GM18517 (cell line): ENCODE data around the gene TMED1.

ENCODE experiments used
- ATAC-seq: cut with Tn5 transposase; IDR thresholded peaks from one replicate; pipeline ENCODE4 v1.9.1; 2021; ENCODE audit warnings: mild to moderate bottlenecking, moderate library complexity; ENCODE audit not compliant: unreplicated experiment

The TMED1 gene

DNA sequence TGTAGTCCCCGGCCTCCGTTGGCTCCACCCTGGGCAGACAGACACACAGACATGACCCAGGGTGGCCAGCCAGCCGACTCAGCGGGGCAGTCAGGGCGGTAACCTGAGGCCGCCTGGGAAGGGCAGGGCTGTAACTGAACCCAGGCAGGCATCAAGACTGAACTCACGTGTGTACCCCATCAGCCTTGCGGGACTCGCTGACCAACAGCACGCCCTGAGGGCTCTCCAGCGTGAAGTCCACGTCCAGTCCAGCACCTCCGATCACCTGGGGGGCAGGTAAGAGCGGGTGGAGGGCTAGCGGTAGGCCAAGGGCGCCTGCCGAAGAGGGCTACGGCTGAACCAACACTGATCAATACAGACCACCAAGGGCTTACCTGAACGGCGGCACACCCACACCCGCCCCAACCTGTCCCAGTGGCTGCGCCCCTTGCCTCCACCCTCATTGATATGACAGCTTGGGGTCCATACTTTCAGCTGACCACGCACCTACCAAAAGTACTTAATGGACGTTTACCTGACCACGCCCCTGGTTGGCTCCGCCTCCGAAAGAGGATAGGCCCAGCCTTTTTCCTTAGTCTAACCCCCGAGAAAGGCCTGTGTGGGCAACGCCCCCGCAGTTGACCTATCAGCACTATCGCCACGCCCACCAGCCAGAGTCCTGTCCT is 791 bp downstream of the TMED1 start:
- ATAC-seq, result no peak

DNA sequence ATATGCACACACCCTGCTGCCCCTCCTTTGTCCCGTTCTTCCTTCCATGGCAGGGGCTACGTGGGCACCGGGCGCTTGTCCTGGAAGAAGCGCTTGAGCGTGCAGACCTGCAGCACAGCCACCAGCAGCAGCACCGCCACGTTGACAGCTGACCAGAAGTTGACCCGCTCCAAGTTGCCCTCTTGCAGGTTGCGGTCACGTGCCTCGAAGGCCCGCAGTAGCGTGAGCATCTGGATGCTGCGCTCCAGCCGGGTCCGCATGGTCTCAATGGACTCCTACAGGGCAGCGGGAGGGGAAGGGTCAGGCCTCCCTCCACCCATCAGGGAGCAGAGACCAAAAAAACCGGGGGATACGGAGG is 3.1 kb downstream of the TMED1 start:
- ATAC-seq, result no peak

DNA sequence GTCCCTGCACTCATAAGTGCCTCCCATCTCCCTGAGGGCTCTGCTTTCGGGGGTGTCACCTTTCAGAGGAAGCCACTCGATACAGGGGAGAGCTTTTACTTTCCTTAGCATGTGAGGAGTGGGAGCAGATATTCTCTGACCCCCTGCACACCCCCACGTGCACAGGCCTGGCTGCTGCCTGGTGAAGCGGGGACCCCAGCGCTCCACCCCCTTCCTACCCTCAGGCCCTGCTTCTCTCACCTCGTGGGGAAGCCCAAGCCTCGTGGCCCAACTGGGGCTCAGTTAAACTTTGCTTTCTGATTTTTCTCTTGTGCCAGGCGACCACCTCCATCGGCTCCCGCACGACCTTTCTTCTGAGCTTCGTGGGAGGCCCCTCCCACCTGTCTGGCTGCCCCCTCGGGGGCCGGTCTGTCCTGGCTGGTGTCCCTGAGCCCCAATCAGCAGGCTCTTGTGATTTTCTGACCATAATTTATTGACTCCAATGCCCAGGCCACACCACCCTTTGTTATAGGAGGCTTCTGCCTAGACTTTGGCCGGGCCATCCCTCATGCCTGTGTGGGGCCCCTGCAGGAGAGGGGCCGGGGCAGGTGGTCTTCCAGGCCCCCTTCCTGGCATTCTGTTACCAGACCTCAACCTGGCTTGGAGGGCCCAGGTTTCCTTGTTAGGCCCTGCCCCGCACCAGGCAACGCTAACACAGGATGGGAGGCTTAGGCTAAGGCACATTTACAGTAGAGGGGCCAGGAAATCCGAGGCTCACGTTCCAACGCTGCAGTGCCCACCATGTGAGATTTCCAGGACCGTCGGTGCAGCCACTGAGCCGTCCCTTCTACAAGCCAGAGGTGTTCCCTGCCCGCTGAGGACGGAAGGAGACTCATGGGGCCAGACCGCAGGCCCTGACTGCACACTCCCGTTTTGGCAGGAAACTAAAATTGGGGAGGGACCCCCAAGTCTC is 3.7 kb downstream of the TMED1 start:
- ATAC-seq, result no peak

DNA sequence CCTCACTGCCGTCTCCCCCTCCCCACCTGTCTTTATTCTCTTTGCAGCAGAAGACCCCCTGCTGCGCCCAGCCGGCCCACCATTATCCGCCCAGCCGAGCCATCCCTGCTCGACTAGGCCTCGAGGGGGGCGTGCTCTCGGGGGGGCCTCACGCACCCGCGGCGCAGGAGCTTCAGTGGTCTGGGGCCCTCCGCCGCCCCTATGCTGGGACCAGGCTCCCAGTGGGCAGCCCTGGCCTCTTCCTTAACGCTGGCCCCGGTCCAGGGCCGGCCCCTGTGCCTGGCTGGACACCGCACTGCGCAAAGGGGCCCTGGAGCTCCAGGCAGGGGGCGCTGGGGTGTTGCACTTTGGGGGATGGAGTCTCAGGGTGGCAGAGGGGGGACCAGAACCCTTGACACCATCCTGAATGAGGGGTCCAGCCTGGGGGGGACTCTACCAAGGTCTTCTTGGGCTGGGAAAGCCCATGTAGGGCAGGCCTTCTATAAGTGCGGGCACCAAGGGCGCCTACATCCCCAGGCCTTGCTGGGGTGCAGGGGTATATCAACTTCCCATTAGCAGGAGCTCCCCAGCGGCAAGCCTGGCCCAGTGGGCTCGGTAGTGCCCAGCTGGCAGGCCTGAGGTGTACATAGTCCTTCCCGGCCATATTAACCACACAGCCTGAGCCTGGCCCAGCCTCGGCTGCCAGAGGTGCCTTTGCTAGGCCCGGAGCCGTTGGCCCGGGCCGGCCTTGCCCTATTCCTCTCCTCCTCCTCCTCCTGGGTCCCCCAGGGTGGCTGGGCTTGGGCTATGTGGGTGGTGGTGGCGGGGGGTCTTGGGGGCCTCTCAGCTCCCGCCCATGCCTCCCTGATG is 4.9 kb downstream of the TMED1 start:
- no peak for ATAC-seq

DNA sequence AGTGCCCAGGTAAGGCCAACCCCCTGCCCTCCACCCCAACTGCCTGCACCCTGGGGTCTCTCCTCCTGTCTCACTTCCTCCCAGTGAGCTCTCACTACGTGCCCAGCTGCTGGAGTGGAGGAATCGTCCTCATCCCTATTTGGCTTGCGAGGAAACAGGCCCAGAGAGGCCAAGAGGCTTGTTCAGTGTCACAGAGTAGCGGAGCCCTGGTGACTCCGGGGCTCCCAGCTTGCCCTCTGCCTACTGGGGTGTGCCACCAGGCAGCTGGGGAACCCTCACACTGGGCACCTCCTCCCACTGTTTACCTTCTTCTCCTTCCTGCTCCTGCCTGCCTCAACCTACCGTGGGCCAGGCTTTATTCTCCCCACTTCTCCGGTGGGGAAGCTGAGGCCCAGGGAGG is 5.6 kb downstream of the TMED1 start:
- no peak for ATAC-seq

DNA sequence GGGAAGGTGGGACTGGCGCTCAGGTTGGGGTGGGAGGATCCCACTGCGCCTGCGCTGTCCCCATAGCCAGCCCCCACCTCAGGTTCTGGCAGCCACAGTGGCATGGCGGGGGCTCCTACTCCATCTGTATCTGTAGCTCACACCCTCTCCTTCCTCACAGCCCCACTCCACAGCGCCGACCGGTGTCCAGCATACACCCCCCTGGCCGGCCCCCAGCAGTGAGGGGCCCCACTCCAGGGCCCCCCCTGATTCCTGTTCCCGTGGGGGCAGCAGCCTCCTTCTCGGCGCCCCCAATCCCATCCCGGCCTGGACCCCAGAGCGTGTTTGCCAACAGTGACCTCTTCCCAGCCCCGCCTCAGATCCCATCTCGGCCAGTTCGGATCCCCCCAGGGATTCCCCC is 6.0 kb downstream of the TMED1 start:
- no peak for ATAC-seq

DNA sequence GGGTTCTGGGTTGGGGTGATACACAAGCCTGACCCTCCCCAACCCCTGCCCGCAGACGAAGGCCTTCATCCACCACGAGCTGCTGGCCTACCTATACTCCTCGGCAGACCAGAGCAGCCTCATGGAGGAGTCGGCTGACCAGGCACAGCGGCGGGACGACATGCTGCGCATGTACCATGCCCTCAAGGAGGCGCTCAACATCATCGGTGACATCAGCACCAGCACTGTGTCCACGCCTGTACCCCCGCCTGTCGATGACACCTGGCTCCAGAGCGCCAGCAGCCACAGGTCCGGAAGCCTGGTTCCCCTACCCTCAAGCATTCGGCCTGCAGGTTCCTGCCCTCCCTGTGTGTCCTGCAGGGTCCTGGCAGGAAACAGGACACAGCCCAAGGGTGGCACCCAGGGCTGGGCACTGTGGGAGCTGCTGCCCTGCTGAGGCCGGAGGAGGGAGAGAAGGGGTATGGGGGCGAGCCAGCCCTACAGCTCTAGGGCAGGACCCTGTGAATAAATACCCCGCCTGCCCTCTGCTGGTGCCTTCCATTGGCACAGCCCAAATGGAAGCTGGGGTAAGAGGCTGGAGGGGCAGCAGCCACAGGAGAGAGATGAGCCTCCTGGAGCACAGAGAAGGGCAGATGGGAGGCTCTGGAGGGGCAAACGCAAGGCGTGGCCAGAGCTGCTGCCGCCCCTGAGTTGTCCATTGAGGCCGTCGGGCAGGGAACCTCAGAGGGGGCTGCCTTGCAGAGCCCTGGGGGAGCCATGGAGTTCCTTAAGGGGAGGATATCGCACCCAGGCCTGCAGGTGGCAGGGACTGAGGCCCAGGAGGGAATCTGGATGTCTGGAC is 6.8 kb downstream of the TMED1 start:
- ATAC-seq, result no peak

DNA sequence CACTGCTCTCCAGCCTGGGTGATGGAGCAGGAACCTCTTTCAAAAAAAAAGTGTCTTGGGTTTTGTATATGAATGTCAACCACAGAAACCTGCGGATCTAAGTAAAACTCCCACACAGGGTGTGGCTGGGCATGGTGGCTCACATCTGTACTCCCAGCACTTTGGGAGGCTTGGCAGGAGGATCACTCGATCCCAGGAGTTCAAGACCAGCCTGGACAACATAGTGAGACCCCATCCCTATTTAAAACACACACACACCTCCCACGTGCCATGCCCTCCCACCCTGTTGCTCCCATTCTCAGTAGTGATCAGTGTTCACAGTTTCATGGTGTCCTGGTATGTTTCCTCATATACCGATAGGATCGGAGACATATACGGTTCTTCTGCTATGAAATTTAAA is 9.2 kb downstream of the TMED1 start:
- ATAC-seq, result no peak

DNA sequence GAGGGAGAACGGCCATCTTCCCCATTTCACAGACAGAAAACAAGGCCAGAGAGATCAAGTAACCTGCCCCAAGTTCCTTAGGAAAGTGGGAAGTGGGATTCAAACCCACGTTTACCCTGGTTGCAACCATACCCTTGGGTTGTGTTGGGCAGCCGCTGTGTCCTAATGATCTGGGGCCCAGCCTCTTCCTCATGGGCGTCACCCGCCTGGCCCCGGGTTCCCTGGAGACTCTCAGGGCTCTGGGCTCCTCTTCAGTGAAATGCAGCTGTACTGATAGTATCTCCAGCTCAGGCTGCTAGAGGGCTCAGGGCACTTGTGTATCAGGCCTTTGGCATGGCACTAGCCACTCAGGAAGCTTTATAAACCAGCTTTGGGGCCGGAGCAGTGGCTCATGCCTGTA is 9.8 kb downstream of the TMED1 start:
- no peak for ATAC-seq

DNA sequence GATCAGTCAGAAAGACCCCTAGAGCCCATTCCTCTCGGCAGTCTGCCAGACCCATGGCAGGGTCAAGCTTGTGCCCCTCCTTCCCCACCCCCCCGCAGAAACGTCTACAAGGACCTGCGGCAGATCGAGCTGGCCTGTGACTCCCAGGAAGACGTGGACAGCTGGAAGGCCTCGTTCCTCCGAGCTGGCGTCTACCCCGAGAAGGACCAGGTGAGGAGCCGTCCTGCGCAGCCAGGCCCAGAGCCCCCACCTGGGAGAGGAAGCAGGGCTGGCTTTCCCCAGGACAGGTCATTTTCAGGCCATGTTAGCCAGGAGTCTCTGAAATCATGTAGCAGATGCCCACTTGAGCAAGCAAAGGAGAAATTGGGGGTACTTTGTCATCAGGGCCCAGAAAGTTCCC is 12.3 kb downstream of the TMED1 start:
- no peak for ATAC-seq

DNA sequence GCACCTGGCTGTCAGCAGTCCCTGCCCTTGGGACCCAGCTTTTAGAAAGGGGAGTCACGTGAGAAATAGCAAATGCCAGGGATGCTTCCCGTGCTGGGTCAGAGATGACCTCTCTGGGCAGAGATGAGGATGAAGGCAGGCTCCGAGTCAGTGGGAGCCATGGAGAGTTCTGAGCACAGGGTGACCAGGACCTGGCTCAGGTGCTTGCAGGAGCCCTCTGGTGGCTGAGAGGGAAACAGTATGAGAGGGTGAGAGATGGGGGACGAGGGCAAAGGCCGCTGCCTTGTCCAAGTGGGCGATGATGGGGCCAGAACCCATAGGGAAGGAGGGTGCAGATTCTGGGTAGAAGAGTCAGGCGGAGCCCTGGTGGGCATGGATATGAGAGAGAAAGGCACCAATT is 15.8 kb downstream of the TMED1 start:
- ATAC-seq, result no peak

DNA sequence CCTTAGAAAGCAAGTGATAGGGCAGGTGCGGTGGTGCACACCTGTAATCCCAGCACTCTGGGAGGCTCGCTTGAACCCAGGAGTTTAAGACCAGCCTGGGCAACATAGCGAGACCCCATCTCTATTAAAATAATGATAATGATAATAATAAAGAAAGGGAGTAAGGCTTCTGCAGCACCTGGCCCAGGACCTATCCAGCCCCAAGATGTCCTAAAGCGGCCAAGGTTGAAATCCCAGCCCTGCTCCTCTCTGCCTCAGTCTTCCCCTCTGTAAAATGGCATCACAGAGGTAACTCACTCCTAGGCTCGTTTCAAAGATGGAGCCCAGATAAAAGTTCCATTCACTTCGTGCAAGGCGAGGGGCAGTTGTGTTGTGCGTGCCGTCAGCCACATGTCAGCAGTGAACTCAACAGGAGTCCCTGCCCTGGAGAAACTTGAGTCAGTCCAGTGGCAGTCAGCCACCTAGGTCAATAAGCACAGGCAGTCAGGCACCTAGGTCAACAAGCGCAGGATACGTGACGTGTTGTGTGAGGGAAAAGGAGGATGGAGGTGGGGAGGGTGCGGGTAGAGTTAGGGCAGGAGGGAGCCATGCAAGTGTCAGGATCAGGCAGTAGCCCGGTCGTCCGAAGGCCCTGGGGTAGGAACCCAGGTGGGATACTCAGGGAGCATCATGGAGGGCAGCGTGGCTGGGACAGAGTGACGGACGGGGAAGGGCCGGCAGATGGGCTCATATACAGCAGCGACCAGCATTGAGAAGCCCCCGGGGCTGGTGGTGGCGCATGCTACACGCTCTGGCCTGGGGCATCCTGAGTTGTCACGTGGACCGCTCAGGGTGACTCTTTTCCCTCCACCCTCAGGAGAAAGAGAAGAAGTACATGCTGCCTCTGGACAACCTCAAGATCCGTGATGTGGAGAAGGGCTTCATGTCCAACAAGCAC is 16.6 kb downstream of the TMED1 start:
- ATAC-seq, result no peak

DNA sequence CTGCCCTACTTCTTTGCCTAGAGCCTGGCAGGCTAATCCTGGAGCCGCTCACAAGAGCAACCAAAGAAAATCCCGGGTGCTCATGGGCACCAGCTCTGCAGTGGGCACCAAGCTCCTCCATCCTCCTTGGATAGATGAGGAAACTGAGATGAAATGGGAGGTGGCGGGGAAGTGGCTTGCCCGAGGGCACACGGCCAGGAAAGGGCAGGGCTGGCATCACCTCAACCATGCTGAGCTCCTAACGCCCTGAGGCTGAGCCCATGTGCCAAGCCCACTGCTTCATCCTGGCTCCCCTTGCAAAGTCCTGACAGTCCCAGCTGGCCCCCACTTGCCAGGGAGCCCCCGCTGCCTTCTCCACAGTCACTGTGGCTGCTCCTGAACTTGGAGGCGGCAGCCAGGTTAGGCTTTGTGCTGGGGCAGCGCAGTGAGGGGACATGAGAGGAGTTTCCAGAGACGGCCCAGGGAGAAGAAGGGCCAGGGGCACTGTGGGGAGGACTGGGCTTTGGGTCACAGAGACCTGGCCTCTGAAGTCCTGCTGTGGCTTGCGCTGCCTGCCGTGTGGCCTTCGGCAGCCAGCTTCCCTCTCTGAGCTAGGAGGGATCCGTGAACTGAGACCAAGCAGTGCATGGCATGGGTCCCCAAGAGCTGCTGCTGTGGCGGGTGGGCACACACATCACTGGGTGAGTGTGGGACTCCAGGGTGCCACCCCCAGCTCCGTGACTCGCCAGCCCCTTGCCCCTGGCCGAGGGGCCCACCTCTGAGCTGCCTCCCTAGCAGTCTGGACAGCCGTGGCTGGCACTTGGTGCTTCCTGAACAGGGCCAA is 17.5 kb downstream of the TMED1 start:
- no peak for ATAC-seq

DNA sequence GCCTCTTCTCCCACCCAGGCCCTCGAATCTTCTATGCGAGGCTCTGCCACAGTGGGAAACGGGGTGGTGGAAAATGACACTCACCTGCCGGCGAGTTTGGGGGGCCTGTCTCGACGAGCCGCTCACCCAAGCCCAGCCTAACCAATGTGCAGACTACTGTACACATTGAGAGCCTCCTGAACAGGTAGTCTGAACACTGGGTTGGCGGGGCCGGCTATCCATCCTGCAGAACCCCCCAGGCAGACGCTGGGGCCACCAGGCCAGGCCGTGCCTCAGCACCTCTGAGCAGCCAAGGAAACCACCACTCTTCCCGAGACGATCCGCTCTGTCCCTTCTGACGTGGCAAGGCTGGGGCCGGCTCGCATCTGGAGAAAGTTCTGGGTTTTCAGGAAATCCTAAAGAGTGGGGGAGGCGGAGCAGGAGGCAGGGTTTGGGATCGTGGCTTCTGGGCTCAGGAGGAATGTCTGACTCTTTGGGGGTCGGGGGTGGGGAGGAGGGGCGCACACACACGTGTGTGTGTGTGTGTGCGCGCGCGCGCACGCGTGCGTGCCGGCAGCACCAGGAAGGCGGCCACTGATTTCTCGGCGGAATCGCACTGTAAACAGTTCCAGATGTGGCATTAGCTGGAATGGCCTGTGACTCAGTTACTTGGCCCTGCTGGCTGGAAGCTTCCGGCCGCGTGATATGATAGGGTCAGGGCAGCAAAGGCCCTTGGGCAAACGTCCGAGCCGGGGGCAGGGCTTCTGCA is 18.5 kb downstream of the TMED1 start:
- no peak for ATAC-seq

DNA sequence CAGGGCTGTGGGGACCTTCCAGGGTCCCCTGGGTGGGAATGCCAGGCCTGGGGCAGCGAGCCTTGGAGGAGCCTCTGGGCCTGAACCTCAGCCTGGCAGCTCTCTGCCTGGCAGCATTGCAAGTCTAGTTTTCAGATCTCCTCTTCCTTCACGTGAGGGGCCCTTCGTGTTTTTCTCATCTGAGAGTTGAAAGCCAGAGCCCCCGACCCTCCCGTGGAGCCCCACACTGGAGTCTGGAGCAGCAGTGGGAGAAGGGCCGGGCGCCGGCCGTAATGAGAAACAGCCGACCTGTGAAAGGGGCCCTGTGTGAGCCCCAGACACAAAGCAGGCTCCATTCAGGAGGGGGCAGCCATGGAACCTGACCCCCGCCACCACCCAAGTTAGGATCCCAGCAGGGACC is 19.3 kb downstream of the TMED1 start:
- no peak for ATAC-seq

DNA sequence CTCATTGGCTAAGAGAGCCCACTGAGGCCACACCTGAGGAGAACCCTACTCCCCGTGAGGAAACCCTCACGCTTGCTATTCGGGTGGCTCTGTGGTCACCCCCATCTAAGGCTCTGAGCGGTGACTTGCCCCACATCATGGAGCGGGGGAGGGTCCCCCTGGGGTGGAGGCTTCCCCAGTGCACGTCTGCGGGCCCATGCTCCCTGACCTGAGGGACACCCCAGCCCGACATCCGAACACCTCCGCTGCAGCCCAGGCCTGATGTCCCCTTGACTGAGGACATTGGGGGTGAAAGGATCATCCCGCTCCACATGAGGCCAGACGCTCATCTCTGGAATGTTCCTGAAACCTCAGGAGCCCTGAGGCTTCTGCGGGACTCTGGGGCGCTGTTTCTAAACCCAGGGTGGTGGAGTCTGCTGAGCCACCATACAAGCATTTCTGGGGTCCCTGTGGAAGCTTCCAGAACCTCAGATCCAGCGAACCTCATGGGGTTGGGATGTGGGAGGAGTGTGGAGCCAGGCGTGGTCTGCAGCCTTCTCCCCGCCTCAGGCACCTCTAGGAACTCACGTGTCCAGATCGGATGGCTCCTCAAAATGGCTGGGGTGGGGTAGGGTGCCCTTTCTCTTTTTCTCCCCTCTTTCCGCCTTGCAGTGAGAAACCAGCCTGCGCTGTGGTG is 19.9 kb downstream of the TMED1 start:
- no peak for ATAC-seq

DNA sequence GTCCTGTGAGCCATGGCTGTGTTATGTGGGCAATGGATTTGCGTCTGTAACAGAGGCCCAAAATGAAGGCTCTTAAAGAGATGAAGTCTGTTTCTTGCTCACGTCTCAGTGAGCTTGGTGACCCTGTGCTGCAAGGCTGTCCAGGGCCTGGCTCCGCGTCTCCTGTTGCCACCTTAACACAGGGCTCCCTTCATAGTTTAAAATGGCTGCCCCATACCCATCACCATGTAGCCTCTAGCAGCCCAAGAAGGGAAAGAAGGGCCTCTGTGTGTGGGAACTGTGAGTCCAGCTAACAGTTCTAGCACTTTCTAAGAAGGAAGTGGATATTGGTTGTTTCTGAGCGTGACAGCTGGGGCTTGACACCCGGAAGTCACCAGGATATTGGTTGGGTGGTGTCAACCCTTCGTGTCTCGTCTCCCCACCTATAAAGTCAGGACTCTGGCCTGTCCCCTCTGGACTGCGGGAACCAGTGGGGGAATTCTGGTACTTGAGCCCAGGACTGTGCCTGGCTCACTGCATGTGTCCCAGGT is 20.9 kb downstream of the TMED1 start:
- no peak for ATAC-seq
